CD14-positive monocyte (primary cell): ENCODE data around the gene ECM2. TPM values are rescaled to one million over a fixed set of nuclear protein-coding genes. Genes with fewer than 3 reads are reported as not detected.

Experiments used
- DNase-seq, 3 donors: peaks; one replicate each; pipeline ENCODE4 v3.0.0-alpha.2; 2011 to 2022
- H2AFZ ChIP-seq: 2 replicates; pipeline ENCODE4 v1.6.0; 2012; ENCODE audit warnings: mild to moderate bottlenecking, low read depth, low read length, inconsistent platforms; ENCODE audit not compliant: insufficient read depth, poor library complexity, severe bottlenecking
- H3K27ac ChIP-seq, 2 donors: 1 replicate in 1 of 2; 2 replicates in 1 of 2; pipeline ENCODE4 v1.5.1; 2012 to 2013; ENCODE audit warnings: low read length in 2 of 2, control low read depth in 1 of 2, inconsistent platforms in 1 of 2, low read depth in 1 of 2, mild to moderate bottlenecking in 1 of 2
- H3K27me3 ChIP-seq, 2 donors: one replicate each; pipeline versions ENCODE4 v1.6.0 to v1.6.1; 2011 to 2013; ENCODE audit warnings: low read length in 2 of 2; ENCODE audit not compliant: control insufficient read depth in 2 of 2, insufficient read depth in 2 of 2
- H3K36me3 ChIP-seq, 2 donors: replicated peaks in 1 of 2; 1 replicate in 1 of 2; 2 replicates in 1 of 2; pipeline versions ENCODE4 v1.5.1 to v1.6.1; 2012 to 2013; ENCODE audit warnings: low read length in 2 of 2, control low read depth in 1 of 2, inconsistent platforms in 1 of 2, mild to moderate bottlenecking in 1 of 2; ENCODE audit not compliant: insufficient read depth in 2 of 2, control insufficient read depth in 1 of 2
- H3K4me1 ChIP-seq, 2 donors: 1 replicate in 1 of 2; 2 replicates in 1 of 2; pipeline versions ENCODE4 v1.5.1 to v1.6.1; 2012 to 2013; ENCODE audit warnings: low read length in 2 of 2, control low read depth in 1 of 2, inconsistent platforms in 1 of 2, mild to moderate bottlenecking in 1 of 2, moderate library complexity in 1 of 2; ENCODE audit not compliant: insufficient read depth in 2 of 2, control insufficient read depth in 1 of 2
- H3K4me2 ChIP-seq: replicated peaks from 2 replicates; pipeline ENCODE3; 2012; ENCODE audit warnings: low read length, moderate library complexity, mild to moderate bottlenecking; ENCODE audit not compliant: poor library complexity, severe bottlenecking; ENCODE audit errors: extremely low read depth
- H3K4me3 ChIP-seq, 3 experiments: fragments of 200-600 bp in 1 of 3; sonication (generic) in 1 of 3; replicated peaks in 1 of 3; 1 replicate in 2 of 3; 2 replicates in 1 of 3; pipeline ENCODE4 v1.5.1; 2011 to 2013; ENCODE audit warnings: low read length in 3 of 3, mild to moderate bottlenecking in 3 of 3, control low read depth in 2 of 3, low read depth in 2 of 3, inconsistent platforms in 1 of 3, moderate library complexity in 1 of 3
- H3K79me2 ChIP-seq: 2 replicates; pipeline ENCODE4 v1.6.0; 2012; ENCODE audit warnings: mild to moderate bottlenecking, control low read depth, inconsistent platforms, low read length, moderate library complexity; ENCODE audit not compliant: insufficient read depth
- H3K9ac ChIP-seq: 2 replicates; pipeline ENCODE4 v1.6.0; 2017; ENCODE audit warnings: low read length, mild to moderate bottlenecking; ENCODE audit not compliant: insufficient read depth, poor library complexity, severe bottlenecking
- H3K9me3 ChIP-seq, 2 donors: replicated peaks in 1 of 2; 1 replicate in 1 of 2; 2 replicates in 1 of 2; pipeline versions ENCODE4 v1.5.1 to v1.6.1; 2012 to 2013; ENCODE audit warnings: low read length in 2 of 2, control low read depth in 1 of 2; ENCODE audit not compliant: control insufficient read depth in 1 of 2, insufficient read depth in 1 of 2
- H4K20me1 ChIP-seq: 2 replicates; pipeline ENCODE4 v1.6.0; 2012; ENCODE audit warnings: mild to moderate bottlenecking, low read length, control low read depth, moderate library complexity; ENCODE audit not compliant: insufficient read depth
- H3K27ac Mint-ChIP-seq, 7 donors: one replicate each; pipeline ENCODE4 v1.8.0; 2020; ENCODE audit warnings: mild to moderate bottlenecking in 7 of 7, mixed read lengths in 7 of 7, moderate library complexity in 6 of 7, inconsistent platforms in 2 of 7
- H3K27me3 Mint-ChIP-seq, 3 donors: one replicate each; pipeline ENCODE4 v1.8.0; 2021 to 2022; ENCODE audit warnings: low read depth in 3 of 3, mild to moderate bottlenecking in 3 of 3, mixed read lengths in 3 of 3, moderate library complexity in 3 of 3, inconsistent platforms in 1 of 3
- H3K36me3 Mint-ChIP-seq, 2 donors: one replicate each; pipeline ENCODE4 v1.8.0; 2020; ENCODE audit warnings: mixed read lengths in 2 of 2, inconsistent platforms in 1 of 2, mild to moderate bottlenecking in 1 of 2
- H3K4me1 Mint-ChIP-seq: one replicate; pipeline ENCODE4 v1.8.0; 2020; ENCODE audit warnings: mild to moderate bottlenecking, mixed read lengths
- H3K4me3 Mint-ChIP-seq, 2 donors: one replicate each; pipeline ENCODE4 v1.8.0; 2020; ENCODE audit warnings: mild to moderate bottlenecking in 2 of 2, mixed read lengths in 2 of 2, moderate library complexity in 1 of 2
- H3K9me3 Mint-ChIP-seq, 7 donors: one replicate each; pipeline ENCODE4 v1.8.0; 2020 to 2022; ENCODE audit warnings: mixed read lengths in 7 of 7, mild to moderate bottlenecking in 6 of 7, moderate library complexity in 6 of 7, inconsistent platforms in 2 of 7
- CTCF ChIP-seq: fragments of 200-600 bp; IDR thresholded peaks from one replicate; pipeline ENCODE4 v1.8.0; 2022; ENCODE audit warnings: antibody characterized with exemption, mild to moderate bottlenecking
- WGBS: methylation state at CpG from one replicate; pipeline ENCODE4 v1.1.5; 2013; ENCODE audit warnings: missing lambda C conversion rate; ENCODE audit not compliant: insufficient coverage; 5-methylcytosine and 5-hydroxymethylcytosine counted together
- intact Hi-C, 2 donors: fragments of 100-400 bp; cut with micrococcal nuclease; formaldehyde crosslinking; loops; one replicate each; pipeline versions ENCODE4 v1.15.0 to v1.15.1; 2023
- polyA plus RNA-seq, 3 donors: library from polyadenylated mRNA; depleted of rRNA in 1 of 3; unstranded in 2 of 3; stranded (reverse) in 1 of 3; fragments of 300-500 nt in 2 of 3; fragments of >200 nt in 1 of 3; fragmentation: Illumina TruSeq in 2 of 3; gene quantifications; 1 replicate in 2 of 3; 2 replicates in 1 of 3; pipeline ENCODE4 v1.2.3, GENCODE V29; 2012 to 2021

The ECM2 gene
- polyA plus RNA-seq, 3 donors = 0.15 TPM; not detected in 2

GRCh38 chr9:92562461-92562967 lies 26.7 kb upstream of the ECM2 start:
- Histone ChIP-seq H4K20me1 (no peaks in the 10 kb centered on the region), H3K27me3 (no peaks in the 10 kb centered on the region), H3K4me1 (peaks cover 5 to 7% of the 10 kb centered on the region in 2 donors), H3K79me2 (no peaks in the 10 kb centered on the region), H3K27ac (no peak overlapping the region), H3K36me3 (no peaks in the 10 kb centered on the region), H3K9ac (no peak overlapping the region), H3K4me3 (no peak overlapping the region), H3K4me2 (no peak overlapping the region), H2AFZ (no peak overlapping the region), H3K9me3 (no peaks in the 10 kb centered on the region)
- intact Hi-C loops = no loop called here
- peak overlapping the region in 1 of 7 donors; percentile 50 for H3K27ac Mint-ChIP-seq
- peaks cover 0 to 1% (median 0%) of the 10 kb centered on the region in 3 donors for H3K27me3 Mint-ChIP-seq
- TF ChIP-seq CTCF = no peak
- no CpG with 5 or more reads among the region's 5 CpGs for WGBS
- peaks cover 21% of the 10 kb centered on the region for H3K4me1 Mint-ChIP-seq
- H3K36me3 Mint-ChIP-seq = no peaks in the 10 kb centered on the region
- DNase-seq = no peak
- H3K4me3 Mint-ChIP-seq = no peak overlapping the region
- H3K9me3 Mint-ChIP-seq = peaks cover 0 to 8% (median 5%) of the 10 kb centered on the region in 7 donors

- peaks cover 0 to 2% (median 1%) of the 10 kb centered on the region in 3 donors for H3K27me3 Mint-ChIP-seq
- DNase-seq = no peak
- H3K4me2 ChIP-seq = no peak overlapping the region
- no peak for TF ChIP-seq CTCF
- H3K36me3 ChIP-seq = no peaks in the 10 kb centered on the region
- peaks cover 5 to 7% of the 10 kb centered on the region in 2 donors for H3K4me1 ChIP-seq
- no peaks in the 10 kb centered on the region for H3K27me3 ChIP-seq
- H3K9me3 ChIP-seq = no peaks in the 10 kb centered on the region
- no peak overlapping the region for H2AFZ ChIP-seq
- H3K27ac Mint-ChIP-seq = peak overlapping the region in 1 of 7 donors; percentile 50
- H3K36me3 Mint-ChIP-seq = no peaks in the 10 kb centered on the region
- H3K9ac ChIP-seq = no peak overlapping the region
- no peak overlapping the region for H3K27ac ChIP-seq
- H3K4me3 Mint-ChIP-seq = no peak overlapping the region
- peaks cover 0 to 8% (median 5%) of the 10 kb centered on the region in 7 donors for H3K9me3 Mint-ChIP-seq
- H3K4me1 Mint-ChIP-seq = peaks cover 21% of the 10 kb centered on the region
- intact Hi-C loops = no loop called here
- no peak overlapping the region for H3K4me3 ChIP-seq
- no CpG with 5 or more reads among the region's 5 CpGs for WGBS
- H4K20me1 ChIP-seq = no peaks in the 10 kb centered on the region
- H3K79me2 ChIP-seq = no peaks in the 10 kb centered on the region
These were observed 25.9 kb upstream of the ECM2 start for GRCh38 chr9:92561374-92562330.
